SK-N-MC (cell line): ENCODE data around the gene ANO6.

Experiments
- EZH2 ChIP-seq: fragments of 200-600 bp; sonication (generic); IDR thresholded peaks from one replicate; pipeline ENCODE4 v1.6.1; 2017; ENCODE audit warnings: antibody characterized with exemption
- POLR2AphosphoS5 ChIP-seq: IDR thresholded peaks from 2 replicates; pipeline ENCODE4 v1.6.1; 2012; ENCODE audit warnings: mild to moderate bottlenecking, low read depth, low read length, borderline replicate concordance

DNA sequence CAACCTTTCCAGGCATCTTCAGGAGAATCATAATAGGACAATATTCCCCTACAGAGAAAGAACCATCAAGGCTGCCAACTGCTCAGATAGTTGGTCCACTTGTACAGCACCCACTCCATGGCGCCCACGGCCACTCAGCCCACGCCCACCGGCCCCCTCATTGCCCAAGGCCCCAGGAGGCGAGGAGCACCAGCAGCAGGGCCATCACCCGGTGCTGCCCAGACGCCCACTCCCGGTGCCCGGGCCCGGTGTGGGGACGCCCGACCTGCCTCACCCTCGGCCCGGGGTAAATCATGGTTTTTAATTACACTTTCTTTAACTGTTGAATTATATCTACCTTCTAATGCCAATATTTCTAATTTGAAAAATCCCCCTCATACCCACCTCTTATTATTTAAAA is 41.3 kb upstream of the ANO6 start:
- TF ChIP-seq EZH2 (no peak), POLR2AphosphoS5 (no peak)
